NCI-H446 (cell line): ENCODE data around the gene MAGI1.

Source experiments
- DNase-seq, 2 experiments: peaks; one replicate each; lab custom pipeline; 2025; lab: John Stamatoyannopoulos, UW

The MAGI1 gene

GRCh38 chr3:65481085-65481484 lies 557.6 kb downstream of the MAGI1 start:
- no peak for DNase-seq

DNA sequence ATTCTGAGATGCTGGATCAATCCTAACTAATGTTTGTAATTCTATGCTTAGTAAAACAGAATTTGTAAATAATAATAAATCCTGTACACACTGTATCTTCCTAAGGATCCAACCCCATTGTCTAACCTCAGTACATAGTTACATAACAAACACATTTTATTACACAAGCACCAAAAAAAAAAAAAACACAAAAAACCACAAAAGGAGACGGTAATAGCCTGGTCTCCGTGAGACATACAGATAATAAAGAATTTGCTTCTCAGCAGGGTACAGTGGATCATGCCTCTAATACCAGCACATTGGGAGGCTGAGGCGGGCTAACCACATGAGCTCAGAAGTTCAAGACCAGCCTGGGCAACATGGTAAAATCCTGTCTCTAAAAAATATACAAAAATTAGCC lies 558.7 kb downstream of the MAGI1 start:
- no peak for DNase-seq

DNA sequence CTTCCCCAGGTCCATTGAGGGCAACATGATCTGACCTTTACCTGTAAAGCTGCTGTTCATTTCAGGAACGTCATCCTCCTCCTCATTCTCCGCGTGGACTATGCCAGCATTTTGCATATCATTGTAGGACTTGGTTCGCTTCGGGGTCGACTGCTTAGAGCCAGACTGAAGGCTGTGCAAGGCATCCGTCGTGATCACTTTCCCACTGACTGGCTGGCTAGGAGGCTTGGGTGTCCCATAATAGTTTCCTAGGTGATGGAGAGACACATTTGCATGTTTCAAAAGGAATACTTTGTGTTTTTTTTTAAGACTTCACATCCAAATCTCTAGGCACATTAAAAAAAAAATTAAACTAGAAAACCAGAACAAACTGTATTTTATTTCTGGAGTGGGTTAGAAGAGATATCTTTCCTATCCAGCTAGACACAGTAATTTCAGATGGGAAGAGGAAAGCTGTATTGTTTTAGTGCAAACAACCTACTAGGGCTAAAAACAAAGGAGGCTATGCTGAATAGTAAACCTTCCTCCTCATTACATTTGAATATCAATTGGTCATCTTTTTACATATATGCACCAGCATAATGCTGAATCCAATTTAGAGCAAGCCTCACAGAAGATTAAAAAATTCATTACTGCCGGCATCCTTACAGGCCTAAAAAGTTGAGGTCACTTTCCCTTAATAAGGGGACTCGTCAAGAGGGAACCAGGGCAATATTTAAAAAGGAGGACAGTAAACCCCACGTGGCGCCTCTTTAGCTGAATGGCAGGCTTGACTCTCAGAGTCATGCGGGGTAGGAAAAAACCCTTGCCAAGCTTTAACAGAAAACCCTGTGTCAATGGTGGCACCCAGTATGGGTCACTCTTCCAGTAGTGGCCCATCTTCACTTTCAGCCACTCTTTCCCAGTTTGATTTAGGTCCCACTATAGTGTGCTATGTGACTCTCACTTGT lies 559.9 kb downstream of the MAGI1 start:
- DNase-seq = no peak

DNA sequence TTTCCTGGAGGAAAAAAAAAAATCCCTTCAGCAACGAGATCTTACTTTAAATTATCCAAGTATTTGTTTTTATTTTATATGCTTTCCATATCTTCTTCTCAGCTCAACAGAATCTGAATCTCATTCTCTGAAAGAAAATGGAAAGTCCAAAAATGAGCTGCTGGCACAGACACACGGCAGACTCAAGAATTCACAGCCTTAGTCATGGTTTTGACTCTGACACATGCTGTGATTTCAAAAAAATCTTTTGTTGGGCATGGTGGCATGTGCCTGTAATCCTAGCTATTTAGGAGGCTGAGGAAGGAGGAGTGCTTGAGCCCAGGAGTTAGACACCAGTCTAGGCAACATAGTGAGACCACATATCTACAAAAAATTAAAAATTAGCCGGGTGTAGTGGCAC lies 565.0 kb downstream of the MAGI1 start:
- DNase-seq = peak in 1 of 2 experiments; percentile 37

DNA sequence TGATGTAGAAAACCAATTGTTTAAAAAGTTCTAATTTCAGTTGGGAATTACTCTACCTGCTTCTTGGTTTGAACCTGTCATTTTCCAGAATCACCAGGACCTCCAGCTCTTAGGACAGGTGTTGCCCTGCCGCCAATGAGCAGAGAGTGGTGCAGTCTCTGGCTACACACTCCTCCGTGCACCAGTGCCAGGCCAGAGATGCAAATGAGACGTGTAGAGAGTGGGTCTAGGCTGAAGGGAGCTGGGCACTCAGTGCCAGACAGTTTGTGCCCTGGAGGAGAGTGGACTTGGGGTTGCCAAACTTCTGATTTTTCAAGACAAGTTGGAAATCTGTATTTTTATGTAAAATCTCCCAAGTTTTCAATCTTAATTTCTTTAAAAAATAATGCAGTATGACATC lies 566.2 kb downstream of the MAGI1 start:
- no peak for DNase-seq

- DNase-seq = no peak
Observed at GRCh38 chr3:65466300-65466988, 572.3 kb downstream of the MAGI1 start.

GRCh38 chr3:65449841-65450428 lies 588.8 kb downstream of the MAGI1 start:
- no peak for DNase-seq

DNA sequence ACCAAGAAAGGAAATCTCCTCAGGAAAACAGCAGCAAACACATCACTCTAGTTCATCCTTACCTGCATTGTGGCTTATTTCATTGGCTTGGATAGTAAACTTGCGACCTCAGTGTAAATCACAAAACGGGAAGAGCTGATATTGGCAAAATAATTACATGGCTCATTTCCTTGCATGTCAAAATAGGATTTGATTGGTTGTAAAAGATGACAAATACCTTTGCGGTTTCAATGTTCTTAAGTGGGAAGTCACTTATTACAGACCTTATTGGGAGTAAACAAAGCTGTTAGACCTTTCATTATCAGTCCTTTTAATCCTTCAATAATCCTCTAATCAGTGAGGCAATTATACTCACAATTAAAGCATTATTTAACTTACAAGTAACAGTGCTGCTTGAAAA lies 590.6 kb downstream of the MAGI1 start:
- DNase-seq = no peak

DNA sequence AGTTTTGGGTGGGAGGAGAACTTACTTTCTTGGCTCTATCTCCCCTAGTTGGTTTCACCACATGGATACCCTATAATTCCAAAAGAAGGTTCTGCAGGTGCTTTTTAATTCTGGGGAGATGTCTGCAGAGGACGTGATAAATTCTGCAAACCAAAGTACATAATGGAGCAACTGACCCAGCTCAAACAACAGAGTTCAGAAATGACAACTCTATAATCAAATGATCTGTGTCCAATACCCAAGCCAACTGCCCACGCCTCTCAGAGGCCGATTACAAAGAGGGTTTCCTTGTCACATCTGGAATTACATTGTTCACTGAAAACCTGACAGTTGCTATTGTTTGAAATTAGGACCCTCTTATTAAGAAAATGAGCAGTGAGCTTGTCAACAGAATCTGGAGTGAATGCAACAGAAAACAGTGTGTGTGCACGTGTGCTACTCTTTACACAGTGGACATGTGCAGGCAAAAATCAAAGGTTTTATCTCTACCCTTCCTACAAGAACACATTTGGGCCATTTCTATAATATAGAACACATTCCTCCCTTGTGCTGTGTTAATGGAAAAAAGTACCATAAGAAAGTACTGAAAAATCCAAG lies 593.0 kb downstream of the MAGI1 start:
- no peak for DNase-seq

DNA sequence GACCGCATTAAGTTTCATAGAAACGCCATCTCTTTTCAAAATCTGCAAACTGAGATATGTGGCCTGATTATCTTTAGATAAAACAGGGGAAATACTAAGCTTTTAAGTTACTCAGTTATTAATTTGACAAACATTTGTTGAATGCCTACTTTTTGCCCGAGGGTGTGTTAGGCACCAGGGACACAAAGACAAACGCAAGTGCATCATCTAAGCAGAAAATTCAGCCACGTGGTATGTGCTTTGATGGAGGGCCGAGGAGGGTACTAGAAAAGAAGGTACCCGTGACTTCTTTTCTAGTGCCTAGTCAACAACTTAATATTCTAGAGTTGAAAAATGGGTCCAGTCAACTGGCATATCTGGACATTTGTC lies 594.3 kb downstream of the MAGI1 start:
- no peak for DNase-seq

DNA sequence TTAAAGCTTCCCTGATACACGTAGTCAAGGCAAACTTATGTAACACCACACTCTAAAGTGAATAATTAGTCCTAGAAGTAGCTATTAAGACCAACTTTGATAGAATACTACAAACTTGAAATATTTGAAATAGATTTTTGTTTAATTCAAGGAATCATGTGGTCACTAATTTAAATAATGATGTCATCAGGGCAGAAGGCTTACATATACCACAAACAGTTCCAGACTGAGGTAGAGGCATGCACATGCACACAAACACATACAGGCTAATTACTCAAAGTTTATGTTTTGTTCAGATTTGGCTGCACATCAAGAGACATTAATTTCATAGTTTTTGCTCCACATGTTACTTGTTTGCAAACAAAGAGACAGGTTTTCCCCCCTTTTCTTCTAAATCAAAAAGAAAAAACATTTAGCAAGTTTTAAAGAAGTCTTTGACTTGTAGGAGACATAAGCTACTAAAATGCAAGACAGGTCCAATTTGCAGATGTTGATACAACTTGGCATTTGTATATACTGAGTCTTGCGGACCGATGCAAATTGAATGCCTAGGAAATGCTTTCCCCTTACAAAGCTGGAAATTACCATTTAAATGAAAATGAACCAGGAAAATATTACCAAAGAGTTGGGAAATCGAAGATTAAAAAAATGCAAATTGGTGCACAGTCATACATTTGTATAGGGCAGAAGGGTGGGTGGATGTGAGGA lies 594.8 kb downstream of the MAGI1 start:
- no peak for DNase-seq

GRCh38 chr3:65439641-65440284 lies 599.0 kb downstream of the MAGI1 start:
- peak; percentile 11 to 60 for DNase-seq

DNA sequence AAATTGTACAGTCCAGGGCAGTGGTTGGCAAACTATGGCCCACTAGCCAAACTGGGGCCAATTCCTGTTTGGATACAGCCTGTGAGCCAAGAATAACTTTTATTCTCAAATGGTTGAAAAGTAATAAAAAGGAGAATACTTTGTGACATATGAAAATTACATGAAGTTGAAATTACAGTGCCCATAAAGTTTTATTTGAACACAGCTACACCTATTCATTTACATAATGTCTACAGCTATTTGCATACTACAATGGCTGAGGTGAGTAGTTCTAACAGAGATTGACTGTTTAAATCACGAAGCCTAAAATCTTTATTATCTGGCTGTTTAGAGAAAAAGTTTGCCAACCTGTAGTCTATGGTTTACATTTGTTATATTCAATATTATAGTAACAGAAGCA lies 600.1 kb downstream of the MAGI1 start:
- DNase-seq = no peak

DNA sequence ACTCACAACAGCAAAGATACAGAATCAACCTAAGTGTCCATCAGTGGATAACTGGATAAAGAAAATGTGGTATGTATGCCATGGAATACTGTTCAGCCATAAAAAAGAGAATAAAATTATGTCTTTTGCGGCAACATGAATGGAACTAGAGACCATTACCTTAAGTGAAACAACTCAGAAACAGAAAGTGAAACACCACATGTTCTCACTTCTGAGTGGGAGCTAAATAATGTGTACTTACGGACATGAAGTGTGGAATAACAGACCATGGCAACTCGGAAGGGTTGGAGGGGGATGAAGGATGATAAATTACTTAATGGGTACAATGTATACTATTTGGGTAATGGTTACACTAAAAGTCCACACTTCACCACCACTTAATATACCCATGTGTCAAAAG lies 600.6 kb downstream of the MAGI1 start:
- no peak for DNase-seq

GRCh38 chr3:65436580-65436979 lies 602.1 kb downstream of the MAGI1 start:
- no peak for DNase-seq

GRCh38 chr3:65433480-65433879 lies 605.2 kb downstream of the MAGI1 start:
- DNase-seq = no peak

- DNase-seq = no peak
Observed at GRCh38 chr3:65432388-65433003, 606.2 kb downstream of the MAGI1 start.

DNA sequence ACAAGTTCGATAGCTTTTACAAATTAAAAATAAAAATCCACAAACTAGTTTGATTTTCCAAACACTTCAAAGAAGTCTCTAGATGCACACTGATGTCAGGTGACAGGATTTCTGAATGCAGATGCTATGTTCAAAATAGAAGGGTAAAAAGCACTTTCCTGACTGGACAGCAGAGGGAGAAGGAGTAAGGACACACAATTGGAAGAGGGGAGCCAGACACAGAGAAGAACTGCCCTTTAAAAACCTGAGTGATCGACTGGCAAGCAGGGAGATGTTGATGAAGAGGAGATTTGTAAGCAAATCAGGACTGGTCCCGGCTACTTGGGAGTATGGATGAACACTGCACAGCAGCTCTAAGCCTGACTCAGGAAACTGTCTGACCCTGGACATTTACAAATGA lies 612.8 kb downstream of the MAGI1 start:
- peak in 1 of 2 experiments; percentile 1 for DNase-seq

DNA sequence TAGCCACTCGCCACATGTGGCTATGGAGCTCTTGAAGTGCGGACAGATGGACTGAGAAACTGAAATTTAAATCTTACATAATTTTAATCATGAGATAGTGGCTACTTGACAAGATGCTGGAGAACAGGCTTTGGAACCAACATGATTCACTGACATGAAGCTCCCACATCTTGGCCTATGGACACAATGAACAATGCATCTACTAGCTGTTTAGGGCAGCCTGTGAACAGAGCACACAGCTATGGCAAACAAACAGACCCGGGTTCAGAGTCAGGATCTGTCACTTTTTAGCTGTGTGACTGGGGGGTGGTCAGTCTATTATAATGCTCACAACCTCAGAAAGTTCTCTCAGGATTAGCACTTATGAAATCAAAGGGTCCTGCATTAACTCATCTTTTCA lies 616.6 kb downstream of the MAGI1 start:
- no peak for DNase-seq

GRCh38 chr3:65419233-65419632 lies 619.5 kb downstream of the MAGI1 start:
- no peak for DNase-seq

GRCh38 chr3:65413891-65414290 lies 624.8 kb downstream of the MAGI1 start:
- no peak for DNase-seq
